Sigmoid colon (tissue), 4 donors: ENCODE results near the gene SOX4.

Source experiments
- CTCF ChIP-seq, 4 experiments: fragments of 450-650 bp in 3 of 4; fragments of 200-600 bp in 1 of 4; IDR thresholded peaks; one replicate each; pipeline ENCODE4 v1.5.1; 2016 to 2019; ENCODE audit warnings: antibody characterized with exemption in 4 of 4, mild to moderate bottlenecking in 3 of 4, moderate library complexity in 2 of 4
- POLR2A ChIP-seq, 2 donors: fragments of 450-650 bp; IDR thresholded peaks; one replicate each; pipeline ENCODE4 v1.6.1; 2016; ENCODE audit warnings: antibody characterized with exemption in 2 of 2, mild to moderate bottlenecking in 2 of 2, moderate library complexity in 2 of 2
- POLR2AphosphoS5 ChIP-seq, 4 donors: sonication (generic); formaldehyde crosslinking; IDR thresholded peaks; one replicate each; pipeline ENCODE4 v1.6.1; 2017; ENCODE audit warnings: antibody characterized with exemption in 4 of 4

- no peak for TF ChIP-seq CTCF (IDR thresholded peaks at IDR 0.05)
- TF ChIP-seq POLR2AphosphoS5 (IDR thresholded peaks at IDR 0.05): no peak
- no peak for TF ChIP-seq POLR2A (IDR thresholded peaks at IDR 0.05)
Measured at GRCh38 chr6:21556511-21556910, 37.0 kb upstream of the SOX4 start.
